PC-3 (cell line): ENCODE measurements around the gene STARD10.

ENCODE experiments used
- EZH2 ChIP-seq: fragments of 300-600 bp; sonication (generic); IDR thresholded peaks from one replicate; pipeline ENCODE4 v1.6.1; 2017; ENCODE audit warnings: antibody characterized with exemption, mild to moderate bottlenecking, low read length; ENCODE audit not compliant: unreplicated experiment
- EZH2phosphoT487 ChIP-seq: fragments of 300-600 bp; sonication (generic); IDR thresholded peaks from 2 replicates; pipeline ENCODE4 v1.6.1; 2018; ENCODE audit warnings: mild to moderate bottlenecking, antibody characterized with exemption, low read length, borderline replicate concordance
- TF ChIP-seq, protein P1 (sequence below): fragments of 300-600 bp; sonication (generic); conservative IDR thresholded peaks from 2 replicates; pipeline ENCODE4 v1.5.1; 2017; ENCODE audit warnings: antibody characterized with exemption, low read depth, mild to moderate bottlenecking, low read length

GRCh38 chr11:72781313-72782080 is 12.3 kb downstream of the STARD10 start:
- no peak for TF ChIP-seq EZH2
- TF ChIP-seq, protein P1, sequence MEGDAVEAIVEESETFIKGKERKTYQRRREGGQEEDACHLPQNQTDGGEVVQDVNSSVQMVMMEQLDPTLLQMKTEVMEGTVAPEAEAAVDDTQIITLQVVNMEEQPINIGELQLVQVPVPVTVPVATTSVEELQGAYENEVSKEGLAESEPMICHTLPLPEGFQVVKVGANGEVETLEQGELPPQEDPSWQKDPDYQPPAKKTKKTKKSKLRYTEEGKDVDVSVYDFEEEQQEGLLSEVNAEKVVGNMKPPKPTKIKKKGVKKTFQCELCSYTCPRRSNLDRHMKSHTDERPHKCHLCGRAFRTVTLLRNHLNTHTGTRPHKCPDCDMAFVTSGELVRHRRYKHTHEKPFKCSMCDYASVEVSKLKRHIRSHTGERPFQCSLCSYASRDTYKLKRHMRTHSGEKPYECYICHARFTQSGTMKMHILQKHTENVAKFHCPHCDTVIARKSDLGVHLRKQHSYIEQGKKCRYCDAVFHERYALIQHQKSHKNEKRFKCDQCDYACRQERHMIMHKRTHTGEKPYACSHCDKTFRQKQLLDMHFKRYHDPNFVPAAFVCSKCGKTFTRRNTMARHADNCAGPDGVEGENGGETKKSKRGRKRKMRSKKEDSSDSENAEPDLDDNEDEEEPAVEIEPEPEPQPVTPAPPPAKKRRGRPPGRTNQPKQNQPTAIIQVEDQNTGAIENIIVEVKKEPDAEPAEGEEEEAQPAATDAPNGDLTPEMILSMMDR = no peak
- TF ChIP-seq EZH2phosphoT487 = no peak
